Occipital lobe (tissue), 2 donors: ENCODE data around the gene RIOK1. TPM values are rescaled to one million over a fixed set of nuclear protein-coding genes. Genes with fewer than 3 reads are reported as not detected.
"Not testable (repeated sequence)": the region's sequence is repeated elsewhere in the genome, so short reads cannot be mapped to it uniquely, and the experiment has no call there.

Experiments used
- DNase-seq: peaks from one replicate; lab custom pipeline; 2025; lab: John Stamatoyannopoulos, UW
- total RNA-seq: library from RNA; depleted of rRNA; stranded (reverse); fragments of >200 nt; gene quantifications from one replicate; pipeline ENCODE4 v1.2.3, GENCODE V29; 2014

Gene RIOK1
- total RNA-seq: 31.5 TPM

DNA sequence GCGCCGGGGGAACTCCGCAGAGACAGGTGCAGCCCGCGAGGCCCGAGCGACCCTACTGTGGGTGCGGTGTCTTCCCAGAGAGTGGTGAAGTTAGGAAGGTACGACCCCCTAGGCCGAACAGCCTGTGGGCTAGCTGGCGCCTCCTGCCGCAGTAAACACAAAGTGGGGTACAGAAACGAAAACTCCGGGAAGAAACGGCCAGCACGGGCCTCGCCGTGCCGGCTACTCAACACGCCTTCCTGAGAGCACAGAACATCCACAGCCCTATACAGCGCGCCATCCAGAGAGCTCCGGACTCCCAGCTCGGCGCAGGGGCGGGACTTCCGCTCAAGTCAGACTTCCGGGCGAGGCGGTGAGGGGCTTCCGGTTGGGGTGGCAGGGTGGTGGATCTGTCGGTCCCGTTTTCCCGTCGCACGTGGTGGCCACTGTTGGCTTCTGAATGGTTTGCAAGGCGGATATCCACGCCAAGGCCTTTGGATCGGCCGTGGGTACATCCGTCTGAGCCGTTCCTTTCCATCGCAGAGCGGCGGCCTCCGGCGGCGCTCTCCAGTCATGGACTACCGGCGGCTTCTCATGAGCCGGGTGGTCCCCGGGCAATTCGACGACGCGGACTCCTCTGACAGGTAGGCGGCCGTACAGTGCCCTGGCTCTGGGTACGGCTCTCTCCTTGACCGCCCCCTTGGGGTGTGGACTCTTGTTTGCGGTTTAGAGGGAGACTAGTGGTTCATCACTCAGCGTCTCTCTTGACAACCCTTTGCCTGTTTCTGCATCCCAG is at the start of gene RIOK1, which contains the start of gene CAGE1:
Gene RIOK1 (plus strand): TSS at position 358 of the 775 bp plus-strand sequence. CDS start 195 bp downstream, at position 553.
Gene CAGE1 (minus strand): TSS at position 292 of the 775 bp plus-strand sequence. CDS start 2,569 bp downstream, outside the sequence.
- peak; percentile 95 for DNase-seq

DNA sequence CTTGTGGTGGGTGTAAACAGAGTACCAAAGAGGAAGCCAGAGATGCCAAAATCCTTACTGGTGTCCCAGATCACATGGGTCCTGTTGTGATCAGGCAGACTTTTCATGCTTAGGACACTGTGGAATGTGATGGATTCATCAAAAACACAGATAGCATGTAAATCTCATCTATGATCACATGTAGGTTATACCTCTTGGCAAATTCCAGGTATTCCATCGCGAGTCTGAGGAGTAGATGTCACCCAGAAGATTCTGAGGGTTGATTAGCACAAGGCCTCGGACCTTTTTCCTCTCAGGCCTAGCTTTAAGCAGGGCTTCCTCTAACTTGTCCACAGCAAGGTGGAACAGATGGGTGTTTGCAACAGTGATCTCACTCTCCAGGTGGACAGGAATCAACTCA is 48.3 kb upstream of the RIOK1 start:
- DNase-seq: no peak

DNA sequence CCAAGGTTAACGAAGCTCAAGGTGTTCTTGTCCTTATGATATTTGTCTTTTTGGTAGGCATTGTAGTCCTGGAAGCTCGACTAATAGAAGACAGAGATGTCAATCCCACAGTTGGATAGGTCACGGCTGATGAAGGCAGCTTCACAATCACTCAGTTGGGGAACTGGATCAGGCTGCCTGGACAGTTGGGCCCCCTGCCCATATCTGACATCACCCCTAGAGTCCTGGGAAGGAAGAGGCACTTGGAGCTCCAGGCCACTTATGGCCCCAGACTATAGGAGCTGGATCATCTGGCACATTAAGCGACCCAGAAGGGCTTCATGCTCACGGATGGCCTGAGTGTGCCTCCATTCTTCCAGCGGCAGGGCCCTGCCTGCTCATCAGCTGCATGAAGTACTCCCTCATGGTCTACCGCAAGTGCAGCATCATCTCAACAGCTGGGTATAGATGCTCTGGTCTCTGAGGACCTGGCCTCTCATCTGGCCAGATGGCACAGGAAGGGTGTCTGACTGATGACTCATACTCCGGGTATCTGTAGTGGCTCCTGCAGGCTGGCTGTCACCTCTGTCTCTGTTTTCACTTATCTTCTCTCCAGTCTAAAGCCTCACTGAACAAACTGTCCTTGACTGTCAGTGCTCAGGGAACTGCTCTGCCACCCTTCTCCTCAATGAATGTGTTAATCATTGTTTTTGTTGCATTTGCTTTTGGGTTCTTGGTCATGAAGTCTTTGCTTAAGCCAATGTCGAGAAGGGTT is 47.4 kb upstream of the RIOK1 start:
- no peak for DNase-seq

DNA sequence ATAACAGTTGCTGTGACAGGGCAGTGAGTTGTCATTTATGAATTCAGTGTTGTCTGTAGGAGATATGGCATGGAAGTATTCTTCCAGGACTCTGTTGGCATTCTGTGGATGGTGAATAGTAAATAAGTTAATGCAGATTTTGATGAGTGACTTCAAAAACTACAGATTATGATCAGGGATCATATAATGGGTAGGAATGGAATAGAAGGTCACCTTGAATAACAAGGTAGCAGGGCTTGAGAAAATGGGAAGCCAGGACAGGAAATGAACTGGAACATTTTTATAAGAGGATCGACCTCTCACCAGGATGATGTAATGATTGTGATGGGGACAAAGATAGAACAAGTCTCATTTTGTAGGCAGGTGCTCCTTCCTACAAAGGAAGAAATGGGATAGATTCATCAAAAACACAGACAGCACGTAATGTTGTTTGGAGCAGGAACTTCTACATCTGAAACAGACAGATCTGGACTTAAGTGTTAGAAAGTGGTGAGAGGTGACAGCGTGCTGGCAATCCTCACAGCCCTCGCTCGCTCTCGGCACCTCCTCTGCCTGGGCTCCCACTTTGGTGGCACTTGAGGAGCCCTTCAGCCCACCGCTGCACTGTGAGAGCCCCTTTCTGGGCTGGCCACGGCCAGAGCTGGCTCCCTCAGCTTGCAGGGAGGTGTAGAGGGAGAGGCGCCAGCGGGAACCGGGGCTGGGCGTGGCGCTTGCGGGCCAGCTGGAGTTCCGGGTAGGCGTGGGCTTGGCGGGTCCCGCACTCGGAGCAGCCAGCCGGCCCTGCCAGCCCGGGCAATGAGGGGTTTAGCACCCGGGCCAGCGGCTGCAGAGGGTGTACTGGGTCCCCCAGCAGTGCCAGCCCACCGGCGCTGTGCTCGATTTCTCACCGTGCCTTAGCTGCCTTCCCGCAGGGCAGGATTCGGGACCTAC is 45.8 kb upstream of the RIOK1 start:
- no peak for DNase-seq

DNA sequence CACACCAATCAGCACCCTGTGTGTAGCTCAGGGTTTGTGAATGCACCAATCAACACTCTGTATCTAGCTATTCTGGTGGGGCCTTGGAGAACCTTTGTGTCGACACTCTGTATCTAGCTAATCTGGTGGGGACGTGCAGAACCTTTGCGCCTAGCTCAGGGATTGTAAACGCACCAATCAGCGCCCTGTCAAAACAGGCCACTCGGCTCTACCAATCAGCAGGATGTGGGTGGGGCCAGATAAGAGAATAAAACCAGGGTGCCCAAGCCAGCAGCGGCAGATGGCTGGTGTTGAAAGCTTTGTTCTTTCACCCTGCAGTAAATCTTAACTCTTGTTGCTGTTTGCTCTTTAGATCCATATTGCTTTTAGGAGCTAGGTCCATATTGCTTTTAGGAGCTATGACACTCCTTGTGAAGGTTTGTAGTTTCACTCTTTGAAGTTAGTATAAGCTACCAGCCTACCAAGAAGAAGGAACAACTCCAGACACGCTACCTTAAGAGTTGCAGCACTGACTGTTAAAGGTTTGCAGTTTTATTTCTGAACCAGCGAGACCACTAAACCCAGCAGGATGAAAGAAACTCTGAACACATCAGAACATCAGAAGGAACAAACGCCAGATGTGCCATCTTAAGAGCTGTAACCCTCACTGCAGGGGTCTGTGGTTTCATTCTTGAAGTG is 44.7 kb upstream of the RIOK1 start:
- DNase-seq: not testable (repeated sequence)

DNA sequence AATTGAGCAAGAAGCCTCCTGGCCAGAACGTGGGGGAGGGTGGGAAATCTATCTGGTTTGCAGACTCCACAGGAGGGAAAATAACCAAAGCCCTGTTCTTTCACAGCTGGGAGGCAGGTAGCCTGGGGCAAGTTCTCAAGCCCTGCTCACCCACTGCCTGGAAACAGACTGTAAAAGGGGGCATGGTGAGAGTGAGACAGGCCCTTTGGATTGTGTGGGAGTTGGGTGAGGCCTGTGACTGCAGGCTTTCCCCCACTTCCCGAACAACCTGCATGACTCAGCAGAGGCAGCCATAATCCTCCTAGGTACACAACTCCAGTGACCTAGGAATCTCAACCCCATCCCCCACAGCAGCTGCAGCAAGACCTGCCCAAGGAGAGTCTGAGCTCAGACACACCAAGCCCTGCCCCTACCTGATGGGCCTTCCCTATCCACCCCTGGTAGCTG is 42.0 kb upstream of the RIOK1 start:
- not testable (repeated sequence) for DNase-seq

DNA sequence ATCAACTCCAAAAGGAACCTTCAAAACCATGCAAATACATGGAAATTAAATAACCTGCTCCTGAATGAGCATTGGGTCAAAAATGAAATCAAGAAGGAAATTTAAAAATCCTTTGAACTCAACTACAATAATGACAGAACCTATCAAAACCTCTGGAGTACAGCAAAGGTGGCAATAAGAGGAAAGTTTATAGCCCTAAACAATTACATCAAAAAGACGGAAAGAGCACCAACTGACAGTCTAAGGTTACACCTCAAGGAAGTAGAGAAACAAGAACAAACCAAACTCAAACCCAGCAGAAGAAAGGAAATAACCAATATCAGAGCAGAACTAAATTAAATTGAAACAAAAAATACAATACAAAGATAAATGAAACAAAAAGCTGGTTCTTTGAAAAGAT is 39.0 kb upstream of the RIOK1 start:
- DNase-seq: not testable (repeated sequence)

DNA sequence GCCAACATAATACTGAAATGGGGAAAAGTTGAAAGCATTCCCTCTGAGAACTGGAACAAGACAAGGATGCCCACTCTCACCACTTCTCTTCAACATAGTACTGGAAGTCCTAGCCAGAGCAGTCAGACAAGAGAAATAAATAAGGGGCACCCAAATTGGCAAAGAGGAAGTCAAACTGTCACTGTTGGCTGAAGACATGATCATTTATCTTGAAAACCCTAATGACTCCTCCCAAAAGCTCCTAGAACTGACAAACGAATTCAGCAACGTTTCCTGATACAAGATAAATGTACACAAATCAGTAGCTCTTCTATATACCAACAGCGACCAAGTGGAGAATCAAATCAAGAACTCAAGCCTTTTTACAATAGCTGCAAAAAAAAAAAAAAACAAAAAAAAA is 37.7 kb upstream of the RIOK1 start:
- DNase-seq: not testable (repeated sequence)

DNA sequence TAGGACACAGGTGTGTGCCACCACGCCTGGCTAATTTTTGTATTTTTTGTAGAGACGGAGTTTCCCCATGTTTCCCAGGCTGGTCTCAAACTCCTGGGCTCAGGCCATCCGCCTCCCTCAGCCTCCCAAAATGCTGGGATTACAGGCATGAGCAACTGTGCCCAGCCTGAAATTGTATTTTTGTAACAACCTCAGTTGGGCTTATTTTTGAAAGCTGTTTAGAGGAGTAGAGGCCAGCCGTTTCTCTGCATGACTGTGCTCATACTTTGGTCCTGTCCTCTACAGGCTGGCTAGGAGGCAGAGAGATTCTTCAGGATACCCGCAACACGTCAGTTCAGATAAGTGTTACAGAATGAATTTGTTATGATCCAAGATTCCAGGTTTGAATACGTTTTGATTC is 22.2 kb upstream of the RIOK1 start:
- DNase-seq: no peak

DNA sequence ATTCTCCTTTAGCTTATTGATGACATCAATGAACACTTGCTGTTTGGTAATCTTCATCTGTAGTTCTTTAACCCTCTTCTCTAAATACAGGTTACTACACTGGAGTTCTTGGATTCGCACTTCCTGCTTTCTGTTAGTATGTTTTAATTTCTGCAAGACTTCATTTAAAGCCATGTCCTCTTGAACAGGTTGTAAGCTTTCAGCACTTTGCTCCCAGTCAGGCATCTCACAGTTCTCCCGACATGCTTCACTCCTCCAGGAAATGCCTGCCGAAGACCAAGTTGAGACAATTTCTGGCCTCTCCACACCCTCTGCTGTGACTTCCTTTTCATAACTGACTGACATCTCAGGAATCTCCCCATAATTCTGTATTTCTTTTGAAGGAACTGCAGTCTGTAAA is 15.9 kb upstream of the RIOK1 start:
- DNase-seq: no peak

DNA sequence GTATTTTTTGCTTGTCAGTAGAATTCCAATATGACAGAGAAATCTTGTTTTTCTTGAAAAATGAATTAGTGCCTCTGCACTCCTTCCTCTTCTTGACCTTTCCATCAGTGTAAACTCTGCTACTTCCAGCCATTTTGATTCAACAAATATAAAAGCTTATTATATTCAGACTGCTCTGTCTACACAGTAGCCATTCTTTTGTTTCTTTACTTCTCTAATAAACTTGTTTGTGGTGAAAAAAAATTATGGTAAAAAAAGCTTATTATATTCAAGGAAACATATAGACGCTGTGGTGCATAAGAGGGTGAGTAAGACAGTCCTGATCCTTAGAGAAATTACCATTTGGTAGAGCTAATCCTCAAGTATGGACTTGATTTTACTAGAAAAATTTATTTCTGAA is 11.6 kb upstream of the RIOK1 start:
- DNase-seq: no peak

DNA sequence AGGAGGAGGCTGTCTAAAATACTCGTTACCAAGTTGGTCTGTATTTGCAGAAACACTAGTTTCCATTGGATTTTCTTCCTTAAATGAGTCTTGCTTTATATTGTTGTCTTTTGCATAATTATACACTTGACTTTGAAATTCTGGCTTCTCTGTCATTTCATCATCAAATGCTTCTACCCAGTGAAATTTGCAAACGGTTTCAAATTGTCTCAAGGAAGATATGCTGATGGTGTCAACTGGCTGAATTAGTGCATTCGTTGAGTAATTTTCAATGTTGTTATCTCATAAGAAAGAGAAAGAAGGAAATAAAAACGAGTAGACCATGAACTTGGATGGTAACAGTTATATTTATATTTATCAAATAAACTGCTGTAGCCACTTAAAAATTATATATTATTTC is 10.9 kb upstream of the RIOK1 start:
- no peak for DNase-seq

DNA sequence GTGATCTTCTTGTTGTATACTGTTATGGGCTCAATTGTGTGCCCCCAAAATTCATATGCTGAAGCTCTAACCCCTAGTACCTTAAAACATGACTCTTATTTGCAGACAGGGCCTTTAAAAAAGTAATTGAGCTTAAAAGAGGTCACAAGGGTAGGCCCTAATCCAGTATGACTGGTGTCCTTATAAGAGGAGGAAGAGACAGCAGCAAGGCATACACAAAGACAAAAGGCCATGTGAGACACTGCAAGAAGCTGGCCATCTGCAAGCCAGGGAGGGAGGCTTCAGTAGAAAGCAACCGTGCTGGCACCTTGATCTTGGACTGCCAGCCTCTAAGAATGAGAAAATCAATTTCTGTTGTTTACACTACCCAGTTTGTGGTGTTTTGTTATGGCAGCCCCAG is 8.5 kb upstream of the RIOK1 start:
- no peak for DNase-seq

DNA sequence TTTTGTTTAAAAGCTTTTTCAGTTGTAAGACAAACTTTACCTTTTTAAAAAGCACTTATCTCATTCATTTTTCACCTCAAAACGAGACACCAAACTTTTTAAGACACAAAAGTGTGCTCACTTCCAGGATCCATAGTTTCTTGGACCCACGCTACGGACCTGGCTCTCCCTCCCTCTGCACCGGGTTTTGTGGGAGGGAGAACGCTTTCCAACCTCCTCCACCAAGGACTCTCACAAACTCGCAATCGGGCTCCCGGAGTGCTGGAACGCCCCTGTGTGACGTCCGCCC is 502 bp upstream of the RIOK1 start:
- DNase-seq: no peak

DNA sequence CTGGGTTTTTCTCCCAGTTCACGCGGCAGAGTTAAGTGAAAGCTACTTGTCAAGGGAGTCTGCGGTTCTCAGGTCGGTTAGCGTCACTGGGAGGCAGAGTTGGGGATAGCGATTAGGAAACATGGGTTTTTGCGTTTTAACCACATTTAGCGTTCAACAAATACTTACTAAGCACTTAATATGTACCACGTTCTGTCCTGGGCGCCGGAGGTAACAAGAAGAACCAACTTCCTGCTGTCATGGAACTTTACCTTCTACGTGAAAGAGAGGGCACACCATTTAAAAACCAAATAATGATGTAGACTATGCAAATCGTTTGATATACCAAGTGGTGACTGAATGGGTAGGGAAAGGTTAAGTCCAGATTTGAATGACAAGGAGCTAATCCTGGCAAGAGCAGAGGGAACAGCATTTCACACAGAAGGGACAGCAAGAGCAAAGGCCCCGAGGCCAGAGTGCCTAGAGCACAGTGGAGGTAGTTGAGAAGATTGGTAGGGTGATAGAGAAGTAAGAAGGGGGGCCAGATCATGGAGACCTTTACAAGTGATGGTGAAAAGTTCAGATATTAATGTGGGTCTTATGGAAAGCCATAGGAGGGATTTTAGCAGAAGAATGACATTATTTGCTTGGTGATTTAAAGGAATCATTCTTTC is 744 bp downstream of the RIOK1 start:
- no peak for DNase-seq

DNA sequence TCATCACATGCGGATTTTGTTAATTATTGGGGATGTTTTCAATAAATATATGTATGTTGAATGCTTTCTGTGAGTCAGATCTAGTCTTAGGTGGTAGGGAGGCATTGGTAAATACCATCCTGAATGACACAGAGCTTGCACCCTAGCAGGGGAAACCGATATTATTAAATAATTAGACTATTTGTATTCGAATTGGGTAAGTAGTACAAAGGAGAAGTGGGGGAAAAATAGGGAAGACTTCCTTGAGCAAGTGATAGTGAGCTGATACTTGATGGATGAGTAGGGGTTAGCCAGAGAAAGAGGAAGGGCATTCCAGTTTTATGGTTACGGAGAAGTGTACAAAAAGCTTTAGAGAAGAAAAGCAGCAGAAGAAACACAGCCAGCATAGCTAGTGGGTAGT is 1.5 kb downstream of the RIOK1 start:
- DNase-seq: no peak

DNA sequence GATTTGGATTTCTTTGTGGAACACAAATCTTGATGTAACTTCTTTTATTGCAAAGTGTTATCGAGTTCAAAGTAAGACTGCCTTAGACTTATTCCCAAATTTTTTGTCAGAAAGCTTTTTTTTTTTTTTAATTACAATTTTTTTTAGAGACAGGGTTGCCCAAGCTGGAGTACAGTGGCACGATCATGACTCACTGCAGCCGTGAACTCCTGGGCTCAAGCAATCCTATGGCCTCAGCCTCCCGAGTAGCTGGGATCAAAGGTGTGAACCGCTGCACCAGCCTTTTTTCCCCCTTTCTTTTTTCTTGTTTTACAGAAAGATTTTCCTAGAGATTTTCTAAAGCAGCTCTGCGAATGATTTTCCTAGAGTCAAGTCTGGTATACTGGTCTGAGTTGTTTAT is 2.8 kb downstream of the RIOK1 start:
- no peak for DNase-seq

DNA sequence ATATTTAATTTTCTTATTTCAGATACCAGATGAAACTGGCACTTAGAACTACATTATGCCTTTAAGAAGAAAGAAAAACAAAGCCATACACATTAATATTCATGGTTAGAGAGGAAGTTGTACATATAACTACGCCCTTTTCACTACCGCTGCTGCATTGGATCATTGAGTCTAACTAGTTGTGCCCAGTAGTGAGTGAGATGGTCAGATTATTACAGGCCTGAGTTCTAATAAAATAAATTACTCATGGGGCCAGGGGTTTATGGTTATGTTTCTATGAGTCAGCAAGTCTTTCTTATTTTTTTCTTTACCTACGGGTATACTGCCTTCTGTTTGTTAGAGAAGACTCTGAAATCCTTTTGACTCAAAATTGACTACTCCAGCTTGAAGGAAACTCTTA is 11.5 kb downstream of the RIOK1 start:
- no peak for DNase-seq

DNA sequence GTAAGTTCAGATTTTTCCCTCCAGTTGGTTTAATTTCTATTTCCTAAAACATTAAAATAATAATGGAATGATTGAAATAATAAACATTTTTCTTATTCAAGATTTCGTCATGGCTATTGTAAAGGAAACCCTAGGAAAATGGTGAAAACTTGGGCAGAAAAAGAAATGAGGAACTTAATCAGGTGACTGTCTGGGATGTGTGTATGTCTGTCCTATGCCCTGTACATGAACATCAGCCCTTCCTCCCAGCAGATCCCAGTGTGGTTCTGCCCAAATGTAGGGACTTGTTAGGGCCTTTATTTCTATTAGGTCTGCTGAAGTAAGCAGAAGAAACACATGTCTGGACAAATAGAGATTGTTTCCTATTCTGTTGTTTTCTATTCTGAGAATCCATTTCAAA is 13.1 kb downstream of the RIOK1 start:
- DNase-seq: no peak

DNA sequence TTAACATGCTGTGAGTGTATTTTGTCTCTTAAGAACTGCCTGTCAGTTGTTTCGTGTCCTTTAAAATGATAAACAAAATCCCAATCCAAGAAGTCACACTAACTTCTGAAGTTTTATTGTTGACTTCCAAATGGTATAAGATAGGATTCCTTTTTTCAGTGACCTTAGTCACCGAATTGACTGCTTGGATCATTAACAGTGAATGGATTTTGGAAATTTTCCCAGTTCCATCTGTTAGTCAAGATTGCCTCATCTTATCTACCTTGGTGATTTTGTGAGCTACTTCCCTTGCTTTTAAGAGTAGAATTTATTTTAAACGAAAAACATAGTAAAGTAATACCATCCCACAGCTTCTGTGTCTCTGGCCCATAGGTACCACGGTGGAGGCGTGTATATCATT is 14.9 kb downstream of the RIOK1 start:
- no peak for DNase-seq

DNA sequence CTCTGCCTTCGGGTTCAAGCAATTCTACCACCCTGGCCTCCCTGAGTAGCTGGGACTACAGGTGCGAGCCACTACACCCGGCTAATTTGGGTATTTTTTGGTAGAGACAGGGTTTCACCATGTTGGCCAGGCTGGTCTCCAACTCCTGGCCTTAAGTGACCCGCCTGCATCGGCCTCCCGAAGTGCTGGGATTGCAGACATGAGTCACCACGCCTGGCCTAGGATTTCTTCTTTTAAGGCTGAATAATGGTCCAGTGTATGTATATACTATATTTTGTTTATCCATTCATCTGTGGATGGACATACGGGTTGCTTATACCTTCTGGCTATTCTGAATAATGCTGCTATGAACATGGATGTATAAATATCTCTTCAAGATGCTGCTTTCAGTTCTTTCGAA is 17.1 kb downstream of the RIOK1 start:
- DNase-seq: no peak
